HCT116 (cell line): ENCODE data around the gene ATXN2.

ENCODE experiments used
- CTCF ChIP-seq, 3 experiments: fragments of 200-600 bp in 1 of 3; sonication (generic) in 1 of 3; IDR thresholded peaks in 2 of 3; conservative IDR thresholded peaks in 1 of 3; 2 replicates each; pipeline ENCODE4 v1.5.1; 2012 to 2017; ENCODE audit warnings: low read depth in 2 of 3, low read length in 2 of 3, antibody characterized with exemption in 1 of 3, borderline replicate concordance in 1 of 3, control low read depth in 1 of 3, mild to moderate bottlenecking in 1 of 3, mixed read lengths in 1 of 3, mixed run types in 1 of 3, moderate library complexity in 1 of 3; ENCODE audit not compliant: insufficient read depth in 1 of 3
- EZH2 ChIP-seq: fragments of 200-600 bp; sonication (generic); IDR thresholded peaks from 2 replicates; pipeline ENCODE4 v1.6.1; 2017; ENCODE audit warnings: antibody characterized with exemption, mixed run types
- POLR2A ChIP-seq: IDR thresholded peaks from 2 replicates; pipeline ENCODE4 v1.7.0; 2011; ENCODE audit warnings: borderline replicate concordance; ENCODE audit not compliant: insufficient read depth, insufficient read length; ENCODE audit errors: extremely low read depth
- POLR2AphosphoS5 ChIP-seq: IDR thresholded peaks from 2 replicates; pipeline ENCODE4 v1.6.1; 2011; ENCODE audit warnings: mild to moderate bottlenecking, low read depth, low read length, moderate library complexity
- REST ChIP-seq: IDR thresholded peaks from 2 replicates; pipeline ENCODE4 v1.6.1; 2012; ENCODE audit warnings: low read depth
- SIN3A ChIP-seq: IDR thresholded peaks from 2 replicates; pipeline ENCODE4 v1.6.1; 2012; ENCODE audit warnings: low read depth
- SP1 ChIP-seq: IDR thresholded peaks from 2 replicates; pipeline ENCODE4 v1.6.1; 2012; ENCODE audit warnings: low read depth
- ZFX ChIP-seq: fragments of 450-650 bp; IDR thresholded peaks from 2 replicates; pipeline ENCODE4 v1.6.1; 2017

- TF ChIP-seq POLR2AphosphoS5 (no peak), ZFX (no peak), CTCF (IDR thresholded peaks at IDR 0.05 in 2 of 3, conservative IDR thresholded peaks at IDR 0.05 in 1 of 3; ENCODE audit: borderline replicate concordance in 1 of 3, insufficient read depth in 1 of 3, low read depth in 2 of 3, low read length in 2 of 3) (no peak), POLR2A (no peak), REST (no peak), EZH2 (no peak), SIN3A (no peak), SP1 (no peak)
Observed at GRCh38 chr12:111458546-111459172, 140.5 kb downstream of the ATXN2 start.
